MM.1S (cell line): Measurements from ENCODE around the gene DAB1.

Experiments
- DNase-seq: peaks from one replicate; pipeline ENCODE4 v3.0.0-alpha.2; 2015
- H2AFZ ChIP-seq: fragments of 300-600 bp; sonication (generic); 2 replicates; pipeline ENCODE4 v1.6.0; 2016; ENCODE audit warnings: antibody characterized with exemption, low read length
- H3F3A ChIP-seq: fragments of 300-600 bp; sonication (generic); 2 replicates; pipeline ENCODE4 v1.6.1; 2016; ENCODE audit warnings: mild to moderate bottlenecking, antibody characterized with exemption, low read length, moderate library complexity, mixed read lengths; ENCODE audit not compliant: insufficient read depth
- H3K27ac ChIP-seq: fragments of 300-600 bp; sonication (generic); 2 replicates; pipeline ENCODE4 v1.5.1; 2016; ENCODE audit warnings: mild to moderate bottlenecking, low read length
- H3K27me3 ChIP-seq: fragments of 300-600 bp; sonication (generic); replicated peaks from 2 replicates; pipeline ENCODE4 v1.6.0; 2016; ENCODE audit warnings: low read length; ENCODE audit not compliant: insufficient read depth
- H3K36me3 ChIP-seq: fragments of 300-600 bp; sonication (generic); replicated peaks from 2 replicates; pipeline ENCODE4 v1.6.1; 2016; ENCODE audit warnings: mild to moderate bottlenecking, low read length, mixed read lengths; ENCODE audit not compliant: insufficient read depth
- H3K4me1 ChIP-seq: fragments of 300-600 bp; sonication (generic); 2 replicates; pipeline ENCODE4 v1.6.1; 2016; ENCODE audit warnings: low read length, mixed read lengths
- H3K4me2 ChIP-seq: fragments of 300-600 bp; sonication (generic); 2 replicates; pipeline ENCODE4 v1.6.0; 2016; ENCODE audit warnings: low read depth, low read length
- H3K4me3 ChIP-seq: fragments of 300-600 bp; sonication (generic); 2 replicates; pipeline ENCODE4 v1.5.1; 2016; ENCODE audit warnings: low read length, mixed read lengths
- H3K79me2 ChIP-seq: fragments of 300-600 bp; sonication (generic); 2 replicates; pipeline ENCODE4 v1.6.1; 2016; ENCODE audit warnings: mixed run types, low read length, mixed read lengths
- H3K9ac ChIP-seq: fragments of 300-600 bp; sonication (generic); 2 replicates; pipeline ENCODE4 v1.6.1; 2016; ENCODE audit warnings: low read length, mixed read lengths
- H3K9me2 ChIP-seq: fragments of 300-600 bp; sonication (generic); replicated peaks from 2 replicates; pipeline ENCODE4 v1.6.1; 2016; ENCODE audit warnings: mild to moderate bottlenecking, low read length, mixed read lengths; ENCODE audit not compliant: insufficient read depth
- H3K9me3 ChIP-seq: fragments of 300-600 bp; sonication (generic); replicated peaks from 2 replicates; pipeline ENCODE4 v1.6.1; 2016; ENCODE audit warnings: mild to moderate bottlenecking, low read length, mixed read lengths; ENCODE audit not compliant: insufficient read depth
- H4K20me1 ChIP-seq: fragments of 300-600 bp; sonication (generic); 2 replicates; pipeline ENCODE4 v1.6.1; 2016; ENCODE audit warnings: mild to moderate bottlenecking, low read length, moderate library complexity, mixed read lengths; ENCODE audit not compliant: insufficient read depth
- EZH2 ChIP-seq: fragments of 300-600 bp; sonication (generic); optimal IDR thresholded peaks from 2 replicates; pipeline ENCODE3; 2017; ENCODE audit warnings: low read depth, mild to moderate bottlenecking, antibody characterized with exemption, low read length, mixed read lengths
- EZH2phosphoT487 ChIP-seq: fragments of 300-600 bp; sonication (generic); IDR thresholded peaks from 2 replicates; pipeline ENCODE4 v1.6.1; 2018; ENCODE audit warnings: antibody characterized with exemption, low read length
- TF ChIP-seq, protein P1 (sequence below): fragments of 300-600 bp; sonication (generic); IDR thresholded peaks from 2 replicates; pipeline ENCODE4 v1.5.1; 2016; ENCODE audit warnings: antibody characterized with exemption, low read length, mixed read lengths

DAB1 gene

DNA sequence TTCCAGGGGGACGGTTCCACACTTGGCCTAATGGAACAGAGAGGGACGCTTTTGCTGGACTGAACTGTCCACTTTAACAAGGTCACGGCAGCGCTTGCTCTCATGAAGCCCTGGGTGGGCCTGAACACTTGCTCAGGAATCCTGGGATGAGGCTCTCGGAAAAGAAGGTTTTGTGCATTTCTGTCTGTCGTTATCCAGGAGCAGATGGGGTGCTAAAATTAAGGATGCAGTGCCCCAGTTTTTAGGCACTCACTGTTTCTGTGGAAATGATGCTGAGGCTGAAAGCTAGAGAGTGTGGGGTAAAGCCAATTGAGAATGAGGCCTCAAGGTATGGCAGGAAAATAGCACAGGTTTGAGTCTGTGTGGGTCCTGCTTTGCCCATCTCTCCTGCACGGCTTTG is 111.0 kb downstream of the DAB1 start:
- no peak overlapping the region for H3K9ac ChIP-seq
- no peaks in the 10 kb centered on the region for H3K9me3 ChIP-seq
- H3K4me3 ChIP-seq: no peak overlapping the region
- no peak overlapping the region for H2AFZ ChIP-seq
- H3F3A ChIP-seq: no peaks in the 10 kb centered on the region
- no peaks in the 10 kb centered on the region for H3K27me3 ChIP-seq
- H3K79me2 ChIP-seq: no peaks in the 10 kb centered on the region
- no peak overlapping the region for H3K27ac ChIP-seq
- DNase-seq: no peak
- H3K36me3 ChIP-seq: no peaks in the 10 kb centered on the region
- no peaks in the 10 kb centered on the region for H3K4me1 ChIP-seq
- no peaks in the 10 kb centered on the region for H3K9me2 ChIP-seq
- TF ChIP-seq EZH2phosphoT487 (no peak), EZH2 (no peak)
- TF ChIP-seq, protein P1, sequence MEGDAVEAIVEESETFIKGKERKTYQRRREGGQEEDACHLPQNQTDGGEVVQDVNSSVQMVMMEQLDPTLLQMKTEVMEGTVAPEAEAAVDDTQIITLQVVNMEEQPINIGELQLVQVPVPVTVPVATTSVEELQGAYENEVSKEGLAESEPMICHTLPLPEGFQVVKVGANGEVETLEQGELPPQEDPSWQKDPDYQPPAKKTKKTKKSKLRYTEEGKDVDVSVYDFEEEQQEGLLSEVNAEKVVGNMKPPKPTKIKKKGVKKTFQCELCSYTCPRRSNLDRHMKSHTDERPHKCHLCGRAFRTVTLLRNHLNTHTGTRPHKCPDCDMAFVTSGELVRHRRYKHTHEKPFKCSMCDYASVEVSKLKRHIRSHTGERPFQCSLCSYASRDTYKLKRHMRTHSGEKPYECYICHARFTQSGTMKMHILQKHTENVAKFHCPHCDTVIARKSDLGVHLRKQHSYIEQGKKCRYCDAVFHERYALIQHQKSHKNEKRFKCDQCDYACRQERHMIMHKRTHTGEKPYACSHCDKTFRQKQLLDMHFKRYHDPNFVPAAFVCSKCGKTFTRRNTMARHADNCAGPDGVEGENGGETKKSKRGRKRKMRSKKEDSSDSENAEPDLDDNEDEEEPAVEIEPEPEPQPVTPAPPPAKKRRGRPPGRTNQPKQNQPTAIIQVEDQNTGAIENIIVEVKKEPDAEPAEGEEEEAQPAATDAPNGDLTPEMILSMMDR: no peak
- H3K4me2 ChIP-seq: no peak overlapping the region
- H4K20me1 ChIP-seq: no peaks in the 10 kb centered on the region

DNA sequence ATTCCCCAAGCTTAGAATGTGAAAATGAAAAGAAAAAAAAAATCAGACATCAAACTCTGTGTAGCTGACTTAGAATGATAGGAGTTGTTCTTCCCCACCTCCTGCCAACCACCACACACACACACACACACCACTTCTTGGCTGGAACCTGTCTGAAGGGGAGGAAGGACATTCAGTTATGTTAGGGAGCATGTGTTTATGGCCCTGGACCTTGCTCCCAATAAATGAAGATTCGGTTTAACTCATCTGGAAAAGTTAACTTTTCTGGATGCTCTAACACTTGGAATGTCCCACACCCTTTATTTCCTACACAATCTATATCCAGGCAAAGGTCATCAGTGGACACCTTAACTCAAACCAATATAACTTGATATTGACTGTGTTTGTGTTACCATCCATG is 112.4 kb downstream of the DAB1 start:
- Histone ChIP-seq H3K4me2 (no peak overlapping the region), H3K4me3 (no peak overlapping the region), H3K27ac (no peak overlapping the region), H2AFZ (no peak overlapping the region), H3F3A (no peaks in the 10 kb centered on the region), H3K79me2 (no peaks in the 10 kb centered on the region), H3K4me1 (peaks cover 5% of the 10 kb centered on the region), H3K9me2 (no peaks in the 10 kb centered on the region), H3K9ac (no peak overlapping the region), H3K9me3 (no peaks in the 10 kb centered on the region), H3K27me3 (no peaks in the 10 kb centered on the region), H3K36me3 (no peaks in the 10 kb centered on the region), H4K20me1 (no peaks in the 10 kb centered on the region)
- no peak for DNase-seq
- TF ChIP-seq, protein P1: no peak
- no peak for TF ChIP-seq EZH2phosphoT487
- no peak for TF ChIP-seq EZH2

DNA sequence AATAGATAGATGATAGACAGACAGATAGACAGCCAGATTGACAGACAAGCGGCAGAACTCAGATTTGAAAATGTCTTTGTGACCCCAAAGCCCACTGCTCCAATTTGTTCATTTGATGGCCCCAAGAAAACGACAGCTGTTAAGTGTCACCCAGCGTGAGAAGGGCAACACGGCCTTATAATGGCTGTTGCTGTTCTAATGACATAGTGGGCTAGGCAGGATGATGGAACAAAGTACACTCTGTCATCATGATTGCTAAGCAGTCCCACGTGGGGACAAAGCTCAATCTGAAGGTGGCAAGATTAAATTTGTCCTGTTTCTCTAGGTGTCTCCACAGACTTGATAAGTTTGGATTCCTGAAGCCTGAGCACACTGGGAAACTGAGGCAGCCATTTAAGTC is 112.9 kb downstream of the DAB1 start:
- H2AFZ ChIP-seq: no peak overlapping the region
- H3K79me2 ChIP-seq: no peaks in the 10 kb centered on the region
- H3K36me3 ChIP-seq: no peaks in the 10 kb centered on the region
- no peaks in the 10 kb centered on the region for H4K20me1 ChIP-seq
- no peaks in the 10 kb centered on the region for H3K27me3 ChIP-seq
- DNase-seq: no peak
- no peaks in the 10 kb centered on the region for H3K9me3 ChIP-seq
- H3K9ac ChIP-seq: no peak overlapping the region
- H3K4me3 ChIP-seq: no peak overlapping the region
- H3F3A ChIP-seq: no peaks in the 10 kb centered on the region
- H3K4me1 ChIP-seq: peaks cover 5% of the 10 kb centered on the region
- no peaks in the 10 kb centered on the region for H3K9me2 ChIP-seq
- TF ChIP-seq, protein P1: no peak
- TF ChIP-seq EZH2phosphoT487 (no peak), EZH2 (no peak)
- H3K4me2 ChIP-seq: no peak overlapping the region
- H3K27ac ChIP-seq: no peak overlapping the region

DNA sequence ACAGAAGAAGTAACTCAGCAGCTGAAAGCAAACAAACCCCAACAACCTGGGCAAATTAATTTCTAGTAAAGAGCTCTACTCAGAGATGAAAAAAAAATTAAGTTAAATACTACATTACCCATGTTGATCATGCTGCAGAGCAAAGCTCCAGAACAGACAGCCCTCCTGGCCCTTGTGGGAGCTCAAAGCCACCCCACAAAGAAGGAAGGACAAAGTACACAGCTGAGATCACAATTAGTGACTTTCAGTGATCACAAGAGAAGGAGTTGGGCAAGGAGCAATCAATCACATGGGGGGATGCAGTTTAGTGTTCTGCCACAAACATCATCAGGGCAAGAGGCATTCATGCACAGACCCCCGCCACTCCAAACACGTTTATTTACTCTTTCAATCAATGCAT is 114.2 kb downstream of the DAB1 start:
- Histone ChIP-seq H3K9ac (no peak overlapping the region), H3K4me2 (no peak overlapping the region), H4K20me1 (no peaks in the 10 kb centered on the region), H3K36me3 (no peaks in the 10 kb centered on the region), H3K79me2 (no peaks in the 10 kb centered on the region), H2AFZ (no peak overlapping the region), H3K27me3 (no peaks in the 10 kb centered on the region), H3K9me2 (no peaks in the 10 kb centered on the region), H3F3A (no peaks in the 10 kb centered on the region), H3K27ac (no peak overlapping the region), H3K4me1 (peaks cover 5% of the 10 kb centered on the region), H3K9me3 (no peaks in the 10 kb centered on the region), H3K4me3 (no peak overlapping the region)
- TF ChIP-seq, protein P1: no peak
- TF ChIP-seq EZH2: no peak
- no peak for TF ChIP-seq EZH2phosphoT487
- DNase-seq: no peak
